HUDEP-2 (cell line): ENCODE results near the gene TMEM61.
"Not testable (repeated sequence)": the region's sequence is repeated elsewhere in the genome, so short reads cannot be mapped to it uniquely, and the experiment has no call there.

ENCODE experiments used
- DNase-seq, 76 experiments: peaks; one replicate each; lab custom pipeline; 2025; ENCODE audit not compliant: unreplicated experiment in 76 of 76; lab: John Stamatoyannopoulos, UW

The TMEM61 gene

DNA sequence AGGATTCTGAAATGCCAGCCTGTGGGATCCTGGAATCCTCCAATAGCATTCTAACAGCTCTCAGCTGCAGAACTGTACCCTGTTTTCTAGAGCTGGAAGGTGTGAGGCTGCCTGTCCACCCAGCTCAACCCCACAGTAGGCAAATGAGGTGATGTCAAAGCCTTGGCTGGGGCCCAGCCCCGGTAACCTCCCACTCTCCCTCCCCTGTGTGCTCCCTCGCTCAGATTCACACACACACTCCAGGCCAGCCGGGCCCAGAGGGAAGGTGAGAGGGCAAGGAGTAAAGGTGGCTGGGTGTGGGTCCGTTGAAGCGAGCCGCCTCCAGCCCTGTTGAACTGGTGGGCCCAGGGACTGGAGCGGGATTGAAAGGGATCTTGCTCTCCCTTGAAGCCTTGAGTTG, 18.2 kb downstream of the TMEM61 start, which contains the start of gene BSND:
TSS of gene BSND (plus strand) at position 257 of the 400 bp plus-strand sequence. CDS start 254 bp downstream, outside the sequence.
- DNase-seq = peak in 2 of 76 experiments; percentile 4 to 9

DNA sequence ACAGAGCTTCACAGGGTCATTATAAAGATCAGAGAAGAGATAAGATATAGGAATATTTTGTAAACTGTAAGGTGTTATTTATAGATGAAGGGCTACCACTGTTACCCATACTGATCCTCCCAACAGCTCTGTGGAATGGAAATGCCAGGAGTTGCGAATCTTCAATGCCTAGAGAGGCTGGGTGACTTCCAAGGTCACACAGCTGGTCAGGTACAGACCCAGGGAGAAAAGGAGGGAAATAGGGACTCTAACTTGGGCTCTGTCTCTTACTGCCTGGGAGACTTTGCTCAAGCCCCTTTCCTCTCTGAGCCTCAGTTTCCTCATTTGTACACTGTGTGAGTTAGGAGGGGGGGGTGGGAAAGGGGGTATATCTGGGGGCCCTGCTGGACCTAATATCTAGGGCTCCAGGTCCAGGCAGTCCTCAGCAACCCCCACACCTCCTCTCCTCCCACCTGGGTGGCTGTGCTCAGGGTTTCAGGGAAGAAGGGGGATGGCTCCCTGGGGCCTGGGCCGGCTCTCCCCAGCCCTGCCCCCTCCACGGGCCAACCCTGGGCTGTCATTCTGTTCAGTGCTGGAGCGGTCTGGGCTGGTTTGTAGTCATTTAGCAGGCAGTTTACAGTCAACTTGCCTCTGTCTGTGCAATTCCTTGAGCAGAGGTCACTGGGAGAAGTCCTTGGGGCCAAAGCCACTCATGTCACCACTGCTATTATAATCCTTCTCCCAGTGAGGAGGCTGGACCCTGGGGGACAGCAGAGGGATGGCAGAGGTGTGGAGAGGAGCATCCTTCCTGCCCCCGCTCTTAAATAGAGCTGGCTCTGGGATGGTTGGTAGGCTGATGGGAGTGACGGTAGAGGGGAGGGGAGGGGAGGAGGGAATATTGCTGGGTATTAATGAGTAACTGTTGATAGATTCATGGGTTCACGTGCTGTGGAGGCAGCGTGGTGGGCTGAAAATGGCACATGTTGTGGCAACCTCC, 20.0 kb downstream of the TMEM61 start:
- DNase-seq = no peak

- DNase-seq = no peak
Observed at GRCh38 chr1:55001311-55001710, 20.9 kb downstream of the TMEM61 start.

- DNase-seq = no peak
Observed at GRCh38 chr1:55002686-55003085, 22.3 kb downstream of the TMEM61 start.

GRCh38 chr1:55005351-55006140, 25.1 kb downstream of the TMEM61 start:
- DNase-seq = peak in 2 of 76 experiments; percentile 5 to 19

GRCh38 chr1:55006931-55007330, 26.5 kb downstream of the TMEM61 start:
- no peak for DNase-seq

GRCh38 chr1:55007625-55008024, 27.2 kb downstream of the TMEM61 start:
- DNase-seq = no peak

DNA sequence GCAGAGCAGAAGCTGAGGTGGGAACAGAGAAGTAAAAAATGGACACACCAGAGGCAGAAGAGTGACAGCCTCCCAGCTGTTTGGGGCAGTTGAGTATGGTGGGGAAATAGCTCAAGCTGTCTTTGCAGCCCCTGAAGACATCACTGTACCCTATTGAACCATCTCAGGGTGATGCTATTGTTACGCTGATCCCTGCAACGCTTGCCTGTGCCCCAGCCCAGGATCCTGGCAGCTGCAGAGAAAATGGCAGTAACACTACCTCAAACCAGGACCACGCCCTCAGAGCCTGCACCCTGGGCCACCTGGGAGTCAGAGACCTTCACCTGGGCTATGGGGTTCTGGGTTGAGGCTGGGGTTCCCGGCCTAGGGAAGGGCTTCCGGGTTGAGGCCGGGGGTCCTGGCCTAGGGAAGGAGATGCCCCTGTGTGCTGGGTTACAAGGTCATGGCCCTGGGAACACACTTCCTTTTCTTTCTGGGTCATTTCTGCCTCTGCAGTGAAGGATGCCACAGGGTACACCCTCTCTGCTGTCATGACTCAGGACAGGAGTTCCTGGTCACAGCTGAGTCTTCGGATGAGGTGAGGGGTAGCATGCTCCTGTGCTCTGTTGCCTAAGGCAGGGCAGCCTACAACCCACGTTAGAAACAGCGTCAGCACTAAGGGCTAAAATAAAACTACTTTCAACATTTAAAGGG, 29.9 kb downstream of the TMEM61 start:
- DNase-seq = no peak

GRCh38 chr1:55010887-55011217, 30.4 kb downstream of the TMEM61 start:
- no peak for DNase-seq

DNA sequence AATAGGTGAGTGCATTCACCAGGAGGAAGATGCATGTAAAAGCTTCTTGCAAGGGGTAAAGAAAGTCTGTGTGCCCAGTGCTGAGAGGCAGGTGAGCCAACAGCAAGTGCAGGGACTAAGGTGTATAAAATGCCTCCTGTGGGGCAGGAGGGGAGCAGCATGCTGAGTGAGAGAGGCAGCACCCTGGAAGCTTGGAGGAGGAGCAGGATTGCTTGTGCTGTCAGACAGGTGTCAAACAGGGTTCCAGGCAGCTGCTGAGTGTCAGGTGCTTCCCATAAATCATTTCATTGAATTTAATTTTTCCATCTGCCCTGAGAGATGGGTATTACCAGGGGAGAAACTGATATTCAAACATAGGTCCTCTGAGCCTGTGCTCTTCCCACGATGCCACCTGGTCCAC, 32.2 kb downstream of the TMEM61 start:
- DNase-seq = no peak

DNA sequence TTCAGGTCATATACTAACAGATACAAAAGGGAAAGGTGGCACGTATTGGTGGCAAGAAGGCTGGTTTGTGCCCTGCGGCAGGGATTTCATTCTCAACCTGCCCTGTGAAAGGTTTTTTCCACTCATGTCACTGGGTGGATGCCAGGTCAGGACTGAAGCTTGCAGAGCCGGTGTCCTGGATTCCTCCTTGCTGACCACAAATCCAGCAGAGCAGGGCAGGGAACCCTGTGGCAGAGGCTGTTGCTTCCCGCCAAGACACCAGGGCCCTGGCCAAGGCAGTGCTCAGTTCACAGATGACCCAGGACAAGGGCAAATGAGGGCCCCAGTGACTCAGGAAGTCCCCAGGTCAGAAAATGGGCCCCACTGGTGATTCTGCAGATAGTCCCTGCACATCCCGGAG, 34.7 kb downstream of the TMEM61 start:
- no peak for DNase-seq

- no peak for DNase-seq
Observed at GRCh38 chr1:55015731-55016620, 35.5 kb downstream of the TMEM61 start.

- no peak for DNase-seq
Observed at GRCh38 chr1:55018395-55018794, 38.0 kb downstream of the TMEM61 start.

DNA sequence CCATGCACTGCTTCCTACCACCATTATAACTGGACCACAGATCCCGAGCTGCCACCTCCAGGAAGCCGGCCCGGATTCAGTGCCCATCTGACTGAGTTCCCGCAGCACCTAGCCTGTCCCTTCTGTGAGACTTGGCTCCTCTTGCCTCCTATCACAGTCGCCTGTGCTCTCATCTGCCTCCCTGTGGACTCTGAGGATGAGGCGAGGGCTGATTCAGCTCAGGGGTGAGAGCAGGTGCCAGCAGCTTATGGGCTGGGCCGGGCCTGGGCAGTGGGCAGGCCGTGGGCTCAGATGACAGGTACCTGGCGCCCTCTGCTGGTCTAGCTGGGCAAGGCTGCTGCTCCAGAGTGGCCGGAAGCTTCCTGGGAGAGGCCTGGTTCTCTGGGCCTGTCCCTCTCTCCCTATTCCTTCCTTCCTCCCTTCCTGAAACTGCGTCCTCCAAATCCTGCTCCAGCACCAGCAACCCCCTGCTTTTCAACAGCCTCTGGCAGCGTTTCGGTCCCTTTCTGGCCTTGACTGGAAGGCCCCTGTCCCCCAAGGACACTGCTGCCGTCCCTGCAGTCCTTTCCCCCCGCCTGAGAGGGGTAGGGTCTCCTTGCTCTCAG, 41.6 kb downstream of the TMEM61 start:
- peak in 71 of 76 experiments; percentile 18 to 84 (median 67) for DNase-seq

- DNase-seq = not testable (repeated sequence)
Observed at GRCh38 chr1:55024163-55024562, 43.7 kb downstream of the TMEM61 start.

GRCh38 chr1:55026682-55027081, 46.3 kb downstream of the TMEM61 start:
- DNase-seq = not testable (repeated sequence)

- DNase-seq = not testable (repeated sequence)
Observed at GRCh38 chr1:55031098-55031497, 50.7 kb downstream of the TMEM61 start.

GRCh38 chr1:55033265-55033614, 52.8 kb downstream of the TMEM61 start:
- no peak for DNase-seq

DNA sequence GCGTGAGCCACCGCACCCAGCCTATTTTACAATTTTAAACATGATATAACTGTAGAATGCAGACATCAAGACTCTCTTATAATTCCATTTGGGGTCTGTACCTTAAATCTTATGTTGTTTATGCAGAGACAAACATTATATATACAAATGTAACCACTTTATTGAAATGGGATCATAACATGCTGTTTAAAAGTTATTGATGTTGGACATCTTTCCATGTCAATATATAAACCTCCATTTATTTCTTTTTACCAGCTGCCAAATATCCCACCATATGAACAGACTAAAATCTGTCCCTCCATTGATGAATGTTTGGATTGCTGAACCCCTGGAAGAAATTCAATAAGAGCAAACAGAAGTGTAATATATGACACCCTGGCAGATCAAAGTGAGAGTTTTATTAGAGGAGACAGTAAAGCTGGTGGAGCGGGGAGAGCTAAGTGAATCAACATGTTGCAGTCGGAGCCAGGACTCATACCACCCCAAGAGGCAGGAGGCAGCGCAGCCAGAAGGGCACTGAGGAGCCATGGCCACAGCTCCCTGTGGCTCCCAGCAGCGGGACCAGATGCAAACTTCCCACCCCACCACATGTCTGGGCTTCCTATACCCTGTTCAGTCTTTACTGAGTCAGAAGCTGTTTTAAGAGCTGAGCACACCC, 54.2 kb downstream of the TMEM61 start:
- no peak for DNase-seq
